Measurements from ENCODE around the gene UXT. TPM values are rescaled to one million over a fixed set of nuclear protein-coding genes. Genes with fewer than 3 reads are reported as not detected.

The UXT gene
- total and polyA plus RNA-seq, 2 donors (not counting 1 experiment from before 2014, with no cell fraction given), result 111 to 141 TPM

DNA sequence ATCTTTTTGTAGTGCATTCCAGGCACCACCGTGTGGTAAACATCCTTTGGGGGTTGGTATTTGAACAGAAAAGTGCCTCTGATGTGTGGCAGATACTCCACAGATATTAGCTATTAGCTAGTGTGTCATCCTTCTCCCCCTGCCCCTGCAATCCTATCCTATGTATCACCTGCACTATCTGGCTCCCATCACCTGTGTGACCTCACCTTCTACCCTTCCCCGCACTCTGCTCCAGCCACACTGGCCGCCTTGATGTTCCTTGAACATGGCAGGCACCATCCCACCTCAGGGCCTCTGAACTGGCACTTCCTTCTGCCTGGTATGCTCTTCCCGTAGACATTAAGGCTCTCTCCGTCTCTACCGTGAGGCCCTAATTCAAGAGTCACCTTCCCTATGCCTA, 12.3 kb downstream of the UXT start:
- Histone ChIP-seq H3K79me2 (ENCODE audit: control insufficient read depth, insufficient read depth, low read length) (peaks cover 30% of the 10 kb centered on the region), H3K9ac (ENCODE audit: insufficient read depth, low read length) (no peak overlapping the region), H3K27me3 (ENCODE audit: control insufficient read depth, insufficient read depth, low read length) (no peaks in the 10 kb centered on the region), H3K9me3 (ENCODE audit: control insufficient read depth, insufficient read depth, low read depth, low read length) (no peaks in the 10 kb centered on the region), H3K36me3 (ENCODE audit: control insufficient read depth, insufficient read depth, low read length) (peaks cover 4% of the 10 kb centered on the region), H3K4me1 (ENCODE audit: control insufficient read depth, extremely low read depth, insufficient read depth, low read length) (peaks cover 6% of the 10 kb centered on the region), H2AFZ (ENCODE audit: low read length) (no peak overlapping the region), H4K20me1 (ENCODE audit: control insufficient read depth, extremely low read depth, insufficient read depth, low read length) (no peaks in the 10 kb centered on the region), H3K27ac (ENCODE audit: insufficient read depth, low read length) (no peak overlapping the region), H3K4me3 (replicated peaks in 1 of 4; ENCODE audit: control extremely low read depth in 1 of 4, insufficient read depth in 1 of 4, low read depth in 3 of 4, low read length in 4 of 4) (no peak overlapping the region), H3K4me2 (ENCODE audit: extremely low read depth, insufficient read depth, low read length) (no peak overlapping the region)
- TF ChIP-seq, protein P1, sequence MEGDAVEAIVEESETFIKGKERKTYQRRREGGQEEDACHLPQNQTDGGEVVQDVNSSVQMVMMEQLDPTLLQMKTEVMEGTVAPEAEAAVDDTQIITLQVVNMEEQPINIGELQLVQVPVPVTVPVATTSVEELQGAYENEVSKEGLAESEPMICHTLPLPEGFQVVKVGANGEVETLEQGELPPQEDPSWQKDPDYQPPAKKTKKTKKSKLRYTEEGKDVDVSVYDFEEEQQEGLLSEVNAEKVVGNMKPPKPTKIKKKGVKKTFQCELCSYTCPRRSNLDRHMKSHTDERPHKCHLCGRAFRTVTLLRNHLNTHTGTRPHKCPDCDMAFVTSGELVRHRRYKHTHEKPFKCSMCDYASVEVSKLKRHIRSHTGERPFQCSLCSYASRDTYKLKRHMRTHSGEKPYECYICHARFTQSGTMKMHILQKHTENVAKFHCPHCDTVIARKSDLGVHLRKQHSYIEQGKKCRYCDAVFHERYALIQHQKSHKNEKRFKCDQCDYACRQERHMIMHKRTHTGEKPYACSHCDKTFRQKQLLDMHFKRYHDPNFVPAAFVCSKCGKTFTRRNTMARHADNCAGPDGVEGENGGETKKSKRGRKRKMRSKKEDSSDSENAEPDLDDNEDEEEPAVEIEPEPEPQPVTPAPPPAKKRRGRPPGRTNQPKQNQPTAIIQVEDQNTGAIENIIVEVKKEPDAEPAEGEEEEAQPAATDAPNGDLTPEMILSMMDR (conservative IDR thresholded peaks at IDR 0.05 in 1 of 2, IDR thresholded peaks at IDR 0.05 in 1 of 2; ENCODE audit: low read depth in 1 of 2, low read length in 2 of 2), result no peak
- TF ChIP-seq EZH2 (IDR thresholded peaks at IDR 0.05; ENCODE audit: low read length, missing control alignments), result no peak
- no peak for DNase-seq (ENCODE audit: low read depth in 2 of 2)

DNA sequence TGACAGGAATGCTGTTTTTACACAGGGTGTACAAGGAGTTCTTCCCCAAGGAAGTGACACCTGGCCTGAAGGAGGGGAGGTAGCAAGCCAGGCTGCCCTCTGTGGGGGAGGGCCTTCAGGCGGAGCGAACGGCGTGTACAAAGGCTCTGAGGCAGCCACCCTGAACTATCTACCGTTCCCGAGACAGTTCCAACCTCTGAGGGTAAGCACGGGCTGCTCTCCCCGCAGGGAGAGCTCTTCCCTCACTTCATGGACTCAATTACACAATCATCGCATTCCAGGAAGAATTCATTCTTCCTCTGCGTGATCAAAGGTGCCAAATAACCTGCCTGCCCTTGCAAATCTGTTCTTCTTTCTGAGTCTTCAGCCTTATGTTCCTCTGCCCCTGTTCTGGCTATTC, 13.4 kb downstream of the UXT start:
- Histone ChIP-seq H2AFZ (ENCODE audit: low read length) (no peak overlapping the region), H3K4me2 (ENCODE audit: extremely low read depth, insufficient read depth, low read length) (no peak overlapping the region), H3K36me3 (ENCODE audit: control insufficient read depth, insufficient read depth, low read length) (peaks cover 4% of the 10 kb centered on the region), H3K9ac (ENCODE audit: insufficient read depth, low read length) (no peak overlapping the region), H3K4me1 (ENCODE audit: control insufficient read depth, extremely low read depth, insufficient read depth, low read length) (peaks cover 6% of the 10 kb centered on the region), H3K4me3 (replicated peaks in 1 of 4; ENCODE audit: control extremely low read depth in 1 of 4, insufficient read depth in 1 of 4, low read depth in 3 of 4, low read length in 4 of 4) (no peak overlapping the region), H3K9me3 (ENCODE audit: control insufficient read depth, insufficient read depth, low read depth, low read length) (no peaks in the 10 kb centered on the region), H3K27me3 (ENCODE audit: control insufficient read depth, insufficient read depth, low read length) (no peaks in the 10 kb centered on the region), H4K20me1 (ENCODE audit: control insufficient read depth, extremely low read depth, insufficient read depth, low read length) (no peaks in the 10 kb centered on the region), H3K27ac (ENCODE audit: insufficient read depth, low read length) (no peak overlapping the region), H3K79me2 (ENCODE audit: control insufficient read depth, insufficient read depth, low read length) (peaks cover 30% of the 10 kb centered on the region)
- no peak for TF ChIP-seq EZH2 (IDR thresholded peaks at IDR 0.05; ENCODE audit: low read length, missing control alignments)
- TF ChIP-seq, protein P1 (conservative IDR thresholded peaks at IDR 0.05 in 1 of 2, IDR thresholded peaks at IDR 0.05 in 1 of 2; ENCODE audit: low read depth in 1 of 2, low read length in 2 of 2), result no peak
- DNase-seq (ENCODE audit: low read depth in 2 of 2), result no peak

DNA sequence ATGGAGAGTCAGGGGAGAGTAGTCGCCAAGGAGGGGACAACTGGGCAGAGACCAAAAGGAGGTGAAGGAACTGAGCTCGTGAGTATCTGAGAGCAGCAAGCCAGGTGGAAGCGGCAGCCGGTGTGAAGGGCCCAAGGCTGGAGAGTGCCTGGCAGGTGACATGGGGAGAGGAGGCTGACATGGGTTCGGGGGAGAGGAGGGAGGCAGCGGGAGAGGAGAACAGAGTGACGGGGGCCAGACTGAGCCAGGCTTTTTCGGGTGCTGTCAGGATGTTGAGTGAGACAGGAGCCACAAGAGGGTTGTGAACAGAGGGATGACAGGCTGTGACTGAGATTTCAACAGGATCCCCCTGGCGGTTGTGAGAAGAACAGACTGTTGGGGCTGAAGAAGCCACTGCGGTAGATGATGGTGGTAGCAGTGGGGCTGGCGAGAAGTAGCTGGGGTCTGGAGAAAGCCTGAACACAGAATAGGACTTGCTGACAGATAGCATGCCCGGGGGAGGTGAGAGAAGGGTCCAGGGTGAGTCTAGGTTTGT, 14.4 kb downstream of the UXT start:
- Histone ChIP-seq H3K36me3 (ENCODE audit: control insufficient read depth, insufficient read depth, low read length) (peaks cover 6% of the 10 kb centered on the region), H3K79me2 (ENCODE audit: control insufficient read depth, insufficient read depth, low read length) (peaks cover 30% of the 10 kb centered on the region)

More for the DNA sequence above, 14.4 kb downstream of the UXT start:
- Histone ChIP-seq H3K4me3 (replicated peaks in 1 of 4; ENCODE audit: control extremely low read depth in 1 of 4, insufficient read depth in 1 of 4, low read depth in 3 of 4, low read length in 4 of 4) (no peak overlapping the region), H3K4me2 (ENCODE audit: extremely low read depth, insufficient read depth, low read length) (no peak overlapping the region), H3K27me3 (ENCODE audit: control insufficient read depth, insufficient read depth, low read length) (no peaks in the 10 kb centered on the region), H3K9me3 (ENCODE audit: control insufficient read depth, insufficient read depth, low read depth, low read length) (no peaks in the 10 kb centered on the region), H3K9ac (ENCODE audit: insufficient read depth, low read length) (no peak overlapping the region), H2AFZ (ENCODE audit: low read length) (no peak overlapping the region), H3K27ac (ENCODE audit: insufficient read depth, low read length) (no peak overlapping the region), H4K20me1 (ENCODE audit: control insufficient read depth, extremely low read depth, insufficient read depth, low read length) (no peaks in the 10 kb centered on the region), H3K4me1 (ENCODE audit: control insufficient read depth, extremely low read depth, insufficient read depth, low read length) (peaks cover 6% of the 10 kb centered on the region)
- peak; percentile 16 to 45 for DNase-seq (ENCODE audit: low read depth in 2 of 2)
- TF ChIP-seq, protein P1 (conservative IDR thresholded peaks at IDR 0.05 in 1 of 2, IDR thresholded peaks at IDR 0.05 in 1 of 2; ENCODE audit: low read depth in 1 of 2, low read length in 2 of 2), result peak; percentile 57
- no peak for TF ChIP-seq EZH2 (IDR thresholded peaks at IDR 0.05; ENCODE audit: low read length, missing control alignments)
